ENCODE results near the gene HOMER2. TPM values are rescaled to one million over a fixed set of nuclear protein-coding genes. Genes with fewer than 3 reads are reported as not detected.

Gene HOMER2
- total RNA-seq, 1 donor from 2014 or later = 9.4 TPM

DNA sequence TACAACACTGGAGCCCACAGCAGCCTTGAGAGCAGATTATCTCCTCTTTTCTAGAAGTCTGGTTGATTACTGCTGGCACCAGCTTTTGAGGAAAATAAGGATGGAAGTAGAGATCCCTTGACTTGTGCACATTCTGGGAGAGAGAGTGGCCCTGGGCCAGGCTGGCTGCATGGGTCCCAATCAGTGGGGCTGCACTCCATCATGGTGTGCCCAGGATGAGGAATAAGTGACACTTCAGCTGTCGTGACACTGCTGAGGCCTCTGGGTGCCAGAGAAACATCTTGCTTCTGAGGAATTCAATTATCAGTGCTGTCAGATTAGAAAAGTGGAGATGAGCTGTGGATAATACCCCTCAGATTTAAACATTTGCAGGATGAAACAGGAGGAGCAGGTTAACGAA, 42.6 kb upstream of the HOMER2 start:
- no peak for DNase-seq
- H3K4me3 Mint-ChIP-seq = no peak overlapping the region
- no peaks in the 10 kb centered on the region for H3K9me3 Mint-ChIP-seq
- no peak for ATAC-seq (ENCODE audit: low read depth)
- H3K36me3 Mint-ChIP-seq (ENCODE audit: low read depth) = peaks cover 14% of the 10 kb centered on the region
- peaks cover 3% of the 10 kb centered on the region for H3K4me1 Mint-ChIP-seq
- intact Hi-C loops (cut with micrococcal nuclease) = no loop called here
- ChIA-PET CTCF (no interaction called here), POLR2A (no interaction called here)
- TF ChIP-seq, protein P1, sequence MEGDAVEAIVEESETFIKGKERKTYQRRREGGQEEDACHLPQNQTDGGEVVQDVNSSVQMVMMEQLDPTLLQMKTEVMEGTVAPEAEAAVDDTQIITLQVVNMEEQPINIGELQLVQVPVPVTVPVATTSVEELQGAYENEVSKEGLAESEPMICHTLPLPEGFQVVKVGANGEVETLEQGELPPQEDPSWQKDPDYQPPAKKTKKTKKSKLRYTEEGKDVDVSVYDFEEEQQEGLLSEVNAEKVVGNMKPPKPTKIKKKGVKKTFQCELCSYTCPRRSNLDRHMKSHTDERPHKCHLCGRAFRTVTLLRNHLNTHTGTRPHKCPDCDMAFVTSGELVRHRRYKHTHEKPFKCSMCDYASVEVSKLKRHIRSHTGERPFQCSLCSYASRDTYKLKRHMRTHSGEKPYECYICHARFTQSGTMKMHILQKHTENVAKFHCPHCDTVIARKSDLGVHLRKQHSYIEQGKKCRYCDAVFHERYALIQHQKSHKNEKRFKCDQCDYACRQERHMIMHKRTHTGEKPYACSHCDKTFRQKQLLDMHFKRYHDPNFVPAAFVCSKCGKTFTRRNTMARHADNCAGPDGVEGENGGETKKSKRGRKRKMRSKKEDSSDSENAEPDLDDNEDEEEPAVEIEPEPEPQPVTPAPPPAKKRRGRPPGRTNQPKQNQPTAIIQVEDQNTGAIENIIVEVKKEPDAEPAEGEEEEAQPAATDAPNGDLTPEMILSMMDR (IDR thresholded peaks at IDR 0.05) = no peak
- H3K27ac Mint-ChIP-seq = no peak overlapping the region
- H3K27me3 Mint-ChIP-seq = no peaks in the 10 kb centered on the region

DNA sequence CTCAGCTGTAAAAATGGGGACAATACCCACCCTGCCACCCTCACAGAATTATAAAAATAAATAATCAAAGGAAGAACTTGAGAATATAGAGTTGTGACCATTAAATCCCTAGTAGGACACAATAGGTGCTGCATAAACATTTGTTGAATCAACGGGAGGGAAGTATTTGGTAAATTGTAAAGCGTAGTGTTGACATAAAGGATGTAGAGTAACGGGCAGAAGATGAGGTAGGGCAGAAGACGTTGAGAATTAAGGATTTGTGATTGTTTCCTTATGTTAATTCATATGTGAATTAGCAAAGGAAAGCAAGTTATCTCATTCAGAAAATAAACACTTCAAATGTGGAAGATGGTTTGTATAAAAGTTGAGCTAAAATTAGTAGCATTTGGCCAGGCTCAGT, 40.6 kb upstream of the HOMER2 start:
- Mint-ChIP-seq H3K27me3 (no peaks in the 10 kb centered on the region), H3K27ac (no peak overlapping the region), H3K4me3 (no peak overlapping the region), H3K36me3 (ENCODE audit: low read depth) (peaks cover 30% of the 10 kb centered on the region), H3K9me3 (no peaks in the 10 kb centered on the region), H3K4me1 (no peaks in the 10 kb centered on the region)
- DNase-seq (no peak), ATAC-seq (ENCODE audit: low read depth) (no peak)
- ChIA-PET POLR2A (no interaction called here), CTCF (no interaction called here)
- TF ChIP-seq, protein P1 (IDR thresholded peaks at IDR 0.05) = no peak
- intact Hi-C loops (cut with micrococcal nuclease) = no loop called here

DNA sequence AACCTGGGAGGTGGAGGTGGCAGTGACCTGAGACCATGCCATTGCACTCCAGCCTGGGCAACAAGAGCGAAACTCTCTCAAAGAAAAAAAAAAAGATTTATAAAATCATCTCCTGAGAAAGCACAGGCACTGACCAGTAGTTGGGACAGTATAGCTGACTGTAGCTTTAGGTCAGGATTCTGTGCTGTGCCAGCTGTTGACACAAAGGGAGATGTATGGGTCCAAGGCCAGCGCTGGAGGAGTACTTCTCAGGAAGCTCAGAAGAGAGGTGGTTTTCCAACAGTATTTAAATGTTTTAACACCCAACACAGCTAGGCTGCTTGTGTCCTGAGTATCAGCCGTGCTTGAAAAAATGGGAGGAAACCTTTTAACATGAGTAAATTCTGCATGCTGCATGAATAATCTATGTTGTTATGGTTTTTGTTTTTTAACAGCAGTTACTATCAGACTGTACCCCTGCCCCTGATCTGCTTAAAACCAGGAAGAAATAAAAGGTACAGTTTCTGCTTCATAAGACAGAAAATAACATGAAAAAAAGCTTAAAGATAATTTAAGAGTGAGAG, 40.0 kb upstream of the HOMER2 start:
- peaks cover under 1% of the 10 kb centered on the region for H3K4me1 Mint-ChIP-seq
- H3K9me3 Mint-ChIP-seq = no peaks in the 10 kb centered on the region
- no peak for DNase-seq
- peaks cover 33% of the 10 kb centered on the region for H3K36me3 Mint-ChIP-seq (ENCODE audit: low read depth)
- no peaks in the 10 kb centered on the region for H3K27me3 Mint-ChIP-seq
- H3K27ac Mint-ChIP-seq = no peak overlapping the region
- intact Hi-C loops (cut with micrococcal nuclease) = no loop called here
- ChIA-PET CTCF (no interaction called here), POLR2A (no interaction called here)
- TF ChIP-seq, protein P1 (IDR thresholded peaks at IDR 0.05) = no peak
- ATAC-seq (ENCODE audit: low read depth) = no peak
- no peak overlapping the region for H3K4me3 Mint-ChIP-seq

DNA sequence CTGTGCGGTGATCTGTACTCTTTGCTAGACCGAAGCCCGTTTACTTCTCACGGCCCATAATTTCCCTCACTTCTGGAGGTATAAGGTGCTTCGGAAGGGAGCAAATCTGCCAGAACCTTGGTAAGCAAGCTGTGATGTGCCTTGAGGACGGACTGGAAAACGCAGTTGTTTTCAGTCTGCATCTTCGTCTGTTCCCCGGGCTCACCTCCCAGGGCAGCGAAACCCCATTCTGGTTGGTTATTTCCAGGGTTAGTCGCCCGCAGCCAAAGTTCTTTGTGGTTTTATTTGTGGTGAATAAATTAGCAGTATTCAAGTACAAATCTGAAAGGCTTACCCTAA, 33.9 kb upstream of the HOMER2 start:
- ChIA-PET POLR2A (interaction anchor here (0.9 to 2.9 kb wide), 11 partner anchors 19 to 446 kb away, joined by 3 to 32 read pairs (median 7); partner anchors contain the start of genes BTBD1, C15orf40, RPS17 and WHAMM), CTCF (interaction anchor here (0.6 to 2.9 kb wide), 4 partner anchors 14 to 137 kb away, joined by 3 to 13 read pairs (median 10); partner anchors contain the start of gene C15orf40)
- peaks cover 42% of the 10 kb centered on the region for H3K36me3 Mint-ChIP-seq (ENCODE audit: low read depth)
- H3K4me1 Mint-ChIP-seq = peaks cover 23% of the 10 kb centered on the region
- H3K27me3 Mint-ChIP-seq = no peaks in the 10 kb centered on the region
- ATAC-seq (ENCODE audit: low read depth) (peak; percentile 30), DNase-seq (no peak)
- TF ChIP-seq, protein P1 (IDR thresholded peaks at IDR 0.05) = no peak
- H3K27ac Mint-ChIP-seq = peak overlapping the region; percentile 92
- H3K4me3 Mint-ChIP-seq = peak overlapping the region; percentile 99
- H3K9me3 Mint-ChIP-seq = no peaks in the 10 kb centered on the region
- intact Hi-C loops (cut with micrococcal nuclease) = loop anchor here (1.0 to 5.0 kb wide), 6 partner anchors 25 to 446 kb away; partner anchors contain the start of genes C15orf40, CPEB1, FSD2 and RPS17

DNA sequence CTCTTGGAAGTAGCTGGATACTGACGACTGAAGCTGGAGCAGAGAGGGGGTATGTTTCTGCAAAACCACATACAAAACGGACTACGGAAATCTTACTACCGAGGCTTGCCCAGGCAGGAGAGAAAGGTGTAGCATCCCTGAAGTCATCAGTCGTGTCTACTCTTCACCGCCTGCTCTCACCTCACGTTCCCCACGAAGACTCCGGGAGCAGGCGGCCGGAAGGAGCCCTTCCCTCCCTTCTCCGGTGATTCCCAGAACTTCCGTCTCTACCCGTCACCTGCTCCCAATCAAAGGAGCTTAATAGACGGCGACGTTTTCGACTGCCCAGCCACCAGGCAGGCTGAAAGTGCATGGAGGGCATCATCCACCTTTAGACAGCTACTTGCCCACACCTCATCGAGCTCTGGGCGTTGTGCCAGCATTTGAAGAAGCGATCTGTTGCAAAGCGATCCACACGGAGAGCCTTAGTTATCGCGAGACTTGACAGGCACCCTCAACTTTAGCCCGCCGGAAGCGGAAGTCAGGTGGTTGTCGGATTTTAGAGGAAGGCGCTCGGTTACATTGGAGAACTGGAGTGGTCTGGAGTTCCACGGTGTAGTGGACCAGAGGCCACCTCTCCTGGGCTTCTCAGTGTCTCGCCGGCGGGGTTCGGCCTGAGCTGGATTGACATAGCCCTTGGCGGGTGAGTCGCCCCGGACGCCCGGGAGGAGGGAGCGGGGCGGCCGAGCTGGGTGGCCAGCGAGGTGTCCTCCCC, 33.3 kb upstream of the HOMER2 start, which contains the start of gene RAMAC:
TSS of gene RAMAC (plus strand) at position 523 of the 754 bp plus-strand sequence. CDS start 2,809 bp downstream, outside the sequence.
- DNase-seq = peak; percentile 79
- Mint-ChIP-seq H3K4me3 (peak within 1 kb of the TSS; percentile 99), H3K9me3 (no peaks in the 10 kb centered on the region), H3K4me1 (peaks cover 23% of the 10 kb centered on the region), H3K27ac (peak within 1 kb of the TSS; percentile 92), H3K36me3 (ENCODE audit: low read depth) (peaks cover 39% of the 10 kb centered on the region), H3K27me3 (no peaks in the 10 kb centered on the region)
- TF ChIP-seq, protein P1 (IDR thresholded peaks at IDR 0.05) = no peak
- POLR2A ChIA-PET = interaction anchor here (0.5 to 2.9 kb wide), 14 partner anchors 19 to 1979 kb away, joined by 3 to 32 read pairs (median 4); partner anchors contain the start of genes BTBD1, C15orf40, RPS17 and WHAMM
- intact Hi-C loops (cut with micrococcal nuclease) = loop anchor here (1.0 to 5.0 kb wide), 7 partner anchors 25 to 446 kb away; partner anchors contain the start of genes C15orf40, CPEB1, FSD2 and RPS17
- ATAC-seq (ENCODE audit: low read depth) = peak; percentile 95
- CTCF ChIA-PET = interaction anchor here (1.4 to 2.9 kb wide), 3 partner anchors 14 to 137 kb away, joined by 7 to 13 read pairs (median 12); partner anchors contain the start of gene C15orf40

Data from activated B cell treated with CpG ODN at 0.5 μM for 24 hours (primary cell).